ENCODE measurements around the gene ACSL4. TPM values are rescaled to one million over a fixed set of nuclear protein-coding genes. Genes with fewer than 3 reads are reported as not detected.

The ACSL4 gene
- total RNA-seq, 1 experiment from 2014 or later = 63.1 TPM

GRCh38 chrX:109614951-109615350 is 118.1 kb downstream of the ACSL4 start:
- no peak for DNase-seq (ENCODE audit: low read depth)

GRCh38 chrX:109601486-109601885 is 131.6 kb downstream of the ACSL4 start:
- DNase-seq (ENCODE audit: low read depth) = no peak

GRCh38 chrX:109600237-109600651 is 132.8 kb downstream of the ACSL4 start:
- DNase-seq (ENCODE audit: low read depth) = no peak

- DNase-seq (ENCODE audit: low read depth) = no peak
Measured at GRCh38 chrX:109596015-109596414, 137.0 kb downstream of the ACSL4 start.

Small RNA genes within 50 kb of the gene (small RNA-seq; reads per million reads assigned to genes)
- gene AL118496.2 (not detected), gene RF00019 (not detected)

Other genes starting within 250 kb of the ACSL4 start
- gene NXT2, start 196.4 kb downstream of the ACSL4 start, total RNA-seq (2014; rRNA removed; shearing (Covaris generic)) = 59.9 and 76.1 TPM in 2 replicates
- 0.48 TPM in 1 of 2 replicates, not detected in the other for gene KCNE5, start 108.1 kb downstream of the ACSL4 start, total RNA-seq (2014; rRNA removed; shearing (Covaris generic))